KBM-7 (cell line): Measurements from ENCODE around the gene NRL.
"Not testable (repeated sequence)": the region's sequence is repeated elsewhere in the genome, so short reads cannot be mapped to it uniquely, and the experiment has no call there.

ENCODE experiments used
- DNase-seq: peaks from one replicate; pipeline ENCODE4 v3.0.0-alpha.2; 2015
- in situ Hi-C: fragments of 300-500 bp; cut with MboI; formaldehyde crosslinking; loops from 2 replicates; pipeline ENCODE4 v1.14.3; 2020; ENCODE audit warnings: low sequenced_read_pairs, low pct_unique_long_range_greater_than_20kb, mixed read lengths

The NRL gene

GRCh38 chr14:24106672-24107271 lies 8.0 kb downstream of the NRL start:
- in situ Hi-C loops, result no loop called here
- no peak for DNase-seq

- in situ Hi-C loops, DNase-seq: not testable (repeated sequence)
Observed at GRCh38 chr14:24105609-24106239, 9.0 kb downstream of the NRL start.

DNA sequence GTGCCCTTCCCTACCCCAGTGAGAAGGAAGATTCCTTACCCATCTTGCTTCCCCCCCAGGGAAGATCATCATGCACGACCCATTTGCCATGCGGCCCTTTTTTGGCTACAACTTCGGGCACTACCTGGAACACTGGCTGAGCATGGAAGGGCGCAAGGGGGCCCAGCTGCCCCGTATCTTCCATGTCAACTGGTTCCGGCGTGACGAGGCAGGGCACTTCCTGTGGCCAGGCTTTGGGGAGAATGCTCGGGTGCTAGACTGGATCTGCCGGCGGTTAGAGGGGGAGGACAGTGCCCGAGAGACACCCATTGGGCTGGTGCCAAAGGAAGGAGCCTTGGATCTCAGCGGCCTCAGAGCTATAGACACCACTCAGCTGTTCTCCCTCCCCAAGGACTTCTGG lies 11.3 kb downstream of the NRL start:
- DNase-seq, result no peak
- in situ Hi-C loops, result no loop called here

DNA sequence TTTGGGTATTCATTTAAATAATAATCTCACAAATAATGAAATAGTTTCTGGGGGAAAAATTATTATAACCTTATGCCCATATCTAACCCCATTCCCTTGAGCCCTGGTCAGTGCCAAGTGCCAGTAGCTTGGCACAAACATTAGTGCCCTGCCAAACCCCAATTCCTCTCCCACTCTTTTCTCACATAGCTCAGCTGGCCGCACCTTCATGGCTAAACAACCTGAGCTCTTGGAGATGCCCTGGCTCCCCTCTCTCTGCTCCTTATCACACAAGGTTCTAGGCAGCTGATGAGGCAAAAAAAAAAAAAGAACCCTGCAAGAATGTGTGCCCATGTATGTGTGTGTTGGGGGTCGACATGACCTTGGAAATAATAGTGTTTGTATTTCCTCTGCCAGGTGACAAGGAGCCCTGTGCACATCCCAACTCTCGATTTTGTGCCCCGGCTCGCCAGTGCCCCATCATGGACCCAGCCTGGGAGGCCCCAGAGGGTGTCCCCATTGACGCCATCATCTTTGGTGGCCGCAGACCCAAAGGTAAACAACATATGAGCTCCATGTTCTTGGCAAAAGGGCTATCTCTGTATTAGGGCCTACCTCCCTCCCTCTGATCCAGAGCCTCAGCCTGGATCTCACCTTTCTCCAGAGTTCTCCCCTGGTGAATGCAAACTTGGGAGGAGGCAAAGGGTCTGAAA lies 12.2 kb downstream of the NRL start:
- in situ Hi-C loops, result no loop called here
- DNase-seq, result no peak

GRCh38 chr14:24100982-24101494 lies 13.7 kb downstream of the NRL start:
- in situ Hi-C loops, result no loop called here
- DNase-seq, result no peak

DNA sequence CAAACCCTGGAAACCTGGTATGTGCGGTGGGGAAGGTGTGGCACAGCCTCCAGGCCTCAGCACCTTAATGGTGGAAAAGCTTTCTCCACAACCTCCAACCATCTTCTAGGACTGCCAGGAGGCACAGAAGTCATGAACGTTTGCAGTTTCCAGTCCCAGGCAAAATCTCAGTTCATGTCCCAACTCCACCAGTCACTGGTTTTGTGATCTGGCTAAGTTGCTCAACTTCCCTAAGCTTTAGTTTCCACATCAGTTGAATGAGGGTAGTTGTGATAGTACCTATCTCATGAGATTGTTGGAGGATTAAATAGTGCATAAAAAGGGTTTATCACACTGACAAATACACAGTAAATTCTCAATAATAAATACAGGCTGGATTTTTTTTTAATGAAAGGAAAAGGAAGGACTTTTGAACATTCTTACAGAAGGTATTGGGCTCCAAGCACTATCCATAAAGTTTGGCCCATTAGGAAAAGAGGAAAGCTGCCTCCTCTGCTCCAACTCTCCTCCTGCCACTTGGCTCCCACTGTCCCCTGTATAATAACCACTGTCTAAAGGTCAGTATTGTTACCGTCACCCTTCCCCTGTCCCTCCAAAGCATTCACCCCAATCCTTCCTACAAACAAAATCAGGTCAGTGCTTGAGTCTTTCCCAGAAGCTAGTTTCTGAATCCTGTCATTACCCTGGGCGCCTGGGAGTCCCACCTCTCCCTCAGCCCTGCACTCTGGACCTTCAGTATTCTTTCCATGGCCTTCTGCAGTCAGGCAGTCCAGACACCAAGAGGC lies 14.4 kb downstream of the NRL start:
- in situ Hi-C loops, result no loop called here
- no peak for DNase-seq

DNA sequence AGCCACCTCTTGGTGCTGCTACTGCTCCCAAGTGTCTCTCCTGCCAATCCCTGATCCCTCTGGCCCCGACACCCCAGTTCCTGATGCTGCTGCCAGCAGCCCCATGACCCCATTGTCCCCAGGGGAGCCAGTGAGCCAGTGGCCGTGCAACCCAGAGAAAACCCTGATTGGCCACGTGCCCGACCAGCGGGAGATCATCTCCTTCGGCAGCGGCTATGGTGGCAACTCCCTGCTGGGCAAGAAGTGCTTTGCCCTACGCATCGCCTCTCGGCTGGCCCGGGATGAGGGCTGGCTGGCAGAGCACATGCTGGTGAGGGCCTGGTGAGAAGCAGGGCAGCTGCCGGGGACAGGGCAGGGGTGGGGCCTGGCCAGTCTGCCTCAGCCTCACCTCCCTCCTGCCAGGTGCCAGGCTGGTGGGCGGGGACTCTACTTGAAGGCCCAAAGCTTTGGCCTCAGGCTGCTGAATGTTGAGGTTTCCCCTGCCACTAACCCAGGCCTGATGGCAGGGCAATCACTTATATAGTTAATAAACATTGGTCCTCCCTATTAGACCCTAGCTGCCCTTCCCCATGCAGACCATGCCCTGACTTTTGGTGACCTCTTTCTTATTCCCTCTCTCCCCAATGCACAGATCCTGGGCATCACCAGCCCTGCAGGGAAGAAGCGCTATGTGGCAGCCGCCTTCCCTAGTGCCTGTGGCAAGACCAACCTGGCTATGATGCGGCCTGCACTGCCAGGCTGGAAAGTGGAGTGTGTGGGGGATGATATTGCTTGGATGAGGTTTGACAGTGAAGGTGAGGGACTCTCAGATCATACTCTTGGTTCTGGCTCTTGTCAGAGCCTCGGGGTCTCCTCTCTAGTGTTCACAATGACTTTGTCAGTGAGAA lies 15.6 kb downstream of the NRL start:
- DNase-seq, result no peak
- in situ Hi-C loops, result no loop called here

- DNase-seq, result no peak
- in situ Hi-C loops, result no loop called here
Observed at GRCh38 chr14:24098229-24098926, 16.4 kb downstream of the NRL start.

- DNase-seq, result no peak
- in situ Hi-C loops, result no loop called here
Observed at GRCh38 chr14:24096545-24097181, 18.1 kb downstream of the NRL start.

DNA sequence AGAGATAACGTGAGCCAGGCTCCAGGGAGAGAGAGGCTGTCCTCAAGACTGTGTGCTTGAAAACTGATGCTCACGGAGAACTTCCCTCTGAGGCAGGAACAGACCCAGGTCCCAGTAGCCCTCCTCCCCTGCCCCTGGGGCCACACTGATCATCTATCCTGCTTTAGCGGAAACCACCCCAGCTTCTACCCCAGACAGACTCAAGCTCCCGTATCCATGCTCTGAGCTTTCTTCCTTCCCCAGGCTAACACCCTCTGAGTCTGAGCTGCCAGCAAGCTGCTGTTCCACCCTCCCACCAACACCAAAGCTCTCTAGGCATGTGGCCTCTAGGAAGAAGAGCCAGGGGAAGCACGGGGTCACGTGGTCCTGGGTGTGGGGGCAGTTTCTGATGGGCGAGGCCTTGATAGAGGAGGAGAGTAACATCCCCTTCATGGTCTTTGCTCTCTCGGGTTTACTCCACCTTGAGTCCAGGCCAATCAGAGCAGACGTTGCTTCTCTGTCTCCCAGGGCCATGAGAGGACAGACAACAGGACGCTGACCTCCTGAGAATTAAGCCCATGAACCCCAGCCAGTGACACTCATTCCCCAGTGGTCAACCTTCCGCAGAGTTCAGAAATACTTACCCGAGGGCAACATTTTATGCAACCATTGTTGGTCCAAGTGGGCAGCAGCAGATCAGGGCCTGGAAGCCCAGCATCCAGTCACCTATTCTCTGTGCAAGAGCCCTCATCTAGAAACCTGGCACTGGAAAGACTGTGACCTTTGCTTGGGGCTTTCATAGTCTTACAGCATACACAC lies 19.3 kb downstream of the NRL start:
- peak; percentile 89 for DNase-seq
- in situ Hi-C loops, result no loop called here

- in situ Hi-C loops, result no loop called here
- no peak for DNase-seq
Observed at GRCh38 chr14:24094841-24095270, 19.9 kb downstream of the NRL start.

DNA sequence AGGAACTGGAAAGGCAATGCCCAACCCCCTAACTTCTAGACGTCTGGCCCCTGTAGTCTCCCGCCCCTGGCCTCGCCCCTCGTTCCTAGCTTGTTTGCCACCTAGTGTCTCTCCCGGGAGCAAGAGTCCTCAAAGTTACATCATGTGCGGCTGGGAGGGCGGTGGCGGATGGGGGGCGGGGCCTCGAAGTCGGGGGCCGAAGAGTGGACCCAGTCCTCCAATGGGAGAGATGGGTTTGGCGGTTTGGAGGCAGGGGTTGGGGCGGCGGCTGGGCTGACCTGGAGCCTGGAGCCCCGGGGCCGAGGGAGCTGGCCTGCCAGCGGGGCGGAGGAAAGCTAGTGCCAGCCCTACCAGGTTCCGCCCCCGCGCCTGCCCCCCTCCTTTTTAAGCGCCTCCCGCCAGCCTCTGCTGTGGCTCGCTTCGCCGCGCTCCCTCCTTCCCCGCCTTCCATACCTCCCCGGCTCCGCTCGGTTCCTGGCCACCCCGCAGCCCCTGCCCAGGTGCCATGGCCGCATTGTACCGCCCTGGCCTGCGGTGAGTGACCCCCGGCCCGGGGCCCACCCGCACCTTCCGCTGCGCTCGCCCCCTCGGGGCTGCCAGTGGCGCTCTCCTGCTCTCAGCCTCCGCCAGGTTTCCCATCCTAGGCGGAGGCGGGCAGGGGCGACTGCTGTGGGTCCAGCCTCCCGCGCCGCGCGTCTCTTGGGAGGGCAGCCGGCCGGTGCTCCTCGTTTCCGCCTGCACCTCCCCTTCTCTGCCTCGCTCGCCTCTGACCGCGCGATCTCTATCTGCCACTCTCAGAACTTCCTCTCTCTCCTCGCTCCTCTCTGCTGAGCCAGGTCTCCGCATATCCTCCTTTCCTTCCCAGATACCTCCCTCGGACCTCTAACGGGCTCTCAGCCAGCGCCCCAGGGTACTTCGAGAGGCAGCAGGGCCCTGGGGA lies 20.6 kb downstream of the NRL start, which contains the start of gene PCK2:
Gene PCK2, plus strand, starts transcription at position 411 of the 940 bp plus-strand sequence. Its CDS starts 95 bp downstream, at position 506.
- in situ Hi-C loops, result no loop called here
- DNase-seq, result peak; percentile 95

DNA sequence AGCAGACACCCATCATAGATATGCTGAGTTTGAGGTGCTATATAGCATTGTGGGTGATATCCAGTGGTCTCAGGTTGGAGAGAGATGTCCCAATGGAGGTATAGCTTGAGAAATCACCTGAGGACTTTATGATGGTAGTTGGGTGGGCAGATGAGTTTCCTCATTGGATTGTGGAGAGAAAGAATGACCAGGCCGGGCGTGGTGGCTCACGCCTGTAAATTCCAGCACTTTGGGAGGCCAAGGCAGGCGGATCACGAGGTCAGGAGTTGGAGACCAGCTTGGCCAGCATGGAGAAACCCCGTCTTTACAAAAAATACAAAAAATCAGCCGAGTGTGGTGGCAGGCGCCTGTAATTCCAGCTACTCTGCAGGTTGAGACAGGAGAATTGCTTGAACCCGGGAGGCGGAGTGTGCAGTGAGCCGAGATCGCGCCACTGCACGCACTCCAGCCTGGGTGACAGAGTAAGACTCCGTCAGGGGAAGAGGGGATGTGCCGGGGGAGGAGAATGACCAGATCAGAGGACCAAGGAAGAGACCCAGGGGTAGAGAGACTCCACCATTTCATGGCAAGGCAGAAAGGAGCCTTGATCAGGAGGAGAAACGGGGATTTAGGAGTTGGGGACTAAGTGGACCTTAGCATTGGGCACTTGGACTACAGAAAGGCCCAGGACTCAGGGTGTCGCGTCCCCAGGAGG lies 21.4 kb downstream of the NRL start:
- in situ Hi-C loops, result no loop called here
- no peak for DNase-seq

- in situ Hi-C loops, result no loop called here
- no peak for DNase-seq
Observed at GRCh38 chr14:24092505-24093206, 22.1 kb downstream of the NRL start.

GRCh38 chr14:24092110-24092504 lies 22.6 kb downstream of the NRL start:
- in situ Hi-C loops, result no loop called here
- DNase-seq, result no peak
